Endothelial cell of umbilical vein (primary cell): ENCODE results near the gene PRRG1. TPM values are rescaled to one million over a fixed set of nuclear protein-coding genes. Genes with fewer than 3 reads are reported as not detected.

Experiments
- BruUV-seq: library from RNA; stranded (reverse); fragments of 400-500 nt; replicated peaks from 2 replicates; lab custom pipeline; 2021; lab: Mats Ljungman, UMichigan
- CTCF ChIA-PET: fragments of 300-600, 350-600 bp; sonication (Branson Sonifier 250); formaldehyde crosslinking; loops from one replicate; lab custom pipeline; 2021; ENCODE audit warnings: antibody characterized with exemption, inconsistent platforms; lab: Charles Lee
- POLR2A ChIA-PET: fragments of 300-600, 350-600 bp; sonication (Branson Sonifier 250); formaldehyde crosslinking; loops from one replicate; lab custom pipeline; 2021; ENCODE audit warnings: antibody characterized with exemption, inconsistent platforms; lab: Charles Lee
- DNase-seq: peaks from one replicate; pipeline ENCODE4 v3.0.0-alpha.2; 2011; ENCODE audit warnings: low read depth, low spot score
- FAIRE-seq: peaks from 2 replicates; lab custom pipeline; 2011; peaks lifted over from hg19 to GRCh38; lab: Jason Lieb, UNC
- H2AFZ ChIP-seq: 2 replicates; pipeline ENCODE4 v1.6.0; 2012; ENCODE audit warnings: low read depth, low read length, control low read depth, inconsistent platforms
- H3K27ac ChIP-seq: 2 replicates; pipeline ENCODE4 v1.5.1; 2011; ENCODE audit warnings: low read depth, mild to moderate bottlenecking, control low read depth, low read length, moderate library complexity; ENCODE audit not compliant: insufficient read depth
- H3K27me3 ChIP-seq, 2 experiments: 2 replicates each; pipeline versions ENCODE4 v1.6.0 to v1.6.1; 2011; ENCODE audit warnings: low read length in 2 of 2, mixed read lengths in 1 of 2; ENCODE audit not compliant: control insufficient read depth in 2 of 2, insufficient read depth in 2 of 2
- H3K36me3 ChIP-seq, 2 experiments: 2 replicates in 1 of 2; 3 replicates in 1 of 2; pipeline ENCODE4 v1.5.1; 2011; ENCODE audit warnings: low read length in 2 of 2, mild to moderate bottlenecking in 1 of 2, moderate library complexity in 1 of 2; ENCODE audit not compliant: control insufficient read depth in 2 of 2, insufficient read depth in 2 of 2; ENCODE audit errors: extremely low read depth in 1 of 2
- H3K4me1 ChIP-seq: 3 replicates; pipeline ENCODE4 v1.5.1; 2011; ENCODE audit warnings: mild to moderate bottlenecking, low read length; ENCODE audit not compliant: control insufficient read depth, insufficient read depth; ENCODE audit errors: extremely low read depth
- H3K4me2 ChIP-seq: 2 replicates; pipeline ENCODE4 v1.6.1; 2011; ENCODE audit warnings: low read length, control low read depth, mixed read lengths; ENCODE audit not compliant: insufficient read depth
- H3K4me3 ChIP-seq, 3 experiments: fragments of 200-600 bp in 1 of 3; sonication (generic), shearing (Covaris generic) in 1 of 3; replicated peaks in 1 of 3; 2 replicates each; pipeline ENCODE4 v1.5.1; 2011 to 2016; ENCODE audit warnings: control low read depth in 3 of 3, low read length in 3 of 3, mild to moderate bottlenecking in 2 of 3, inconsistent platforms in 1 of 3, low read depth in 1 of 3, moderate library complexity in 1 of 3; ENCODE audit not compliant: insufficient read depth in 1 of 3
- H3K79me2 ChIP-seq: 2 replicates; pipeline ENCODE4 v1.6.0; 2012; ENCODE audit warnings: low read length, inconsistent platforms; ENCODE audit not compliant: control insufficient read depth, insufficient read depth
- H3K9ac ChIP-seq: replicated peaks from 2 replicates; pipeline ENCODE3; 2011; ENCODE audit warnings: low read length, control low read depth; ENCODE audit not compliant: insufficient read depth; ENCODE audit errors: extremely low read depth
- H3K9me1 ChIP-seq: replicated peaks from 3 replicates; pipeline ENCODE4 v1.6.0; 2011; ENCODE audit warnings: mild to moderate bottlenecking, low read length; ENCODE audit not compliant: control insufficient read depth, insufficient read depth; ENCODE audit errors: extremely low read depth
- H3K9me3 ChIP-seq: replicated peaks from 2 replicates; pipeline ENCODE4 v1.5.1; 2012; ENCODE audit warnings: low read length, inconsistent platforms; ENCODE audit not compliant: control insufficient read depth, insufficient read depth
- H4K20me1 ChIP-seq: replicated peaks from 2 replicates; pipeline ENCODE3; 2011; ENCODE audit warnings: mild to moderate bottlenecking, low read length; ENCODE audit not compliant: control insufficient read depth, insufficient read depth; ENCODE audit errors: extremely low read depth
- CTCF ChIP-seq, 2 donors: IDR thresholded peaks; 1 replicate in 1 of 2; 2 replicates in 1 of 2; pipeline ENCODE4 v1.5.1; 2011; ENCODE audit warnings: low read length in 2 of 2, mild to moderate bottlenecking in 2 of 2, moderate library complexity in 2 of 2, control low read depth in 1 of 2, inconsistent platforms in 1 of 2, low read depth in 1 of 2; ENCODE audit not compliant: insufficient read depth in 1 of 2; ENCODE audit errors: extremely low read depth in 1 of 2
- EZH2 ChIP-seq: IDR thresholded peaks from 2 replicates; pipeline ENCODE4 v1.6.1; 2012; ENCODE audit warnings: borderline replicate concordance, low read depth, mild to moderate bottlenecking, moderate library complexity, low read length, inconsistent platforms; ENCODE audit not compliant: severe bottlenecking
- FOS ChIP-seq: IDR thresholded peaks from 2 replicates; pipeline ENCODE4 v1.6.1; 2011; ENCODE audit warnings: mild to moderate bottlenecking, low read length, moderate library complexity, borderline replicate concordance; ENCODE audit not compliant: insufficient read depth
- GATA2 ChIP-seq: IDR thresholded peaks from 2 replicates; pipeline ENCODE4 v1.7.0; 2011; ENCODE audit warnings: low read depth, mild to moderate bottlenecking, moderate library complexity, mixed read lengths, low read length; ENCODE audit not compliant: insufficient read length, insufficient read depth
- JUN ChIP-seq: IDR thresholded peaks from 2 replicates; pipeline ENCODE4 v1.6.1; 2011; ENCODE audit warnings: borderline replicate concordance, low read depth; ENCODE audit not compliant: insufficient read length, insufficient read depth
- MAX ChIP-seq: IDR thresholded peaks from 2 replicates; pipeline ENCODE4 v1.6.1; 2011; ENCODE audit not compliant: insufficient read depth, insufficient read length
- MYC ChIP-seq: IDR thresholded peaks from one replicate; pipeline ENCODE4 v1.6.1; 2011; ENCODE audit warnings: mild to moderate bottlenecking, low read depth, low read length
- POLR2A ChIP-seq: IDR thresholded peaks from 2 replicates; pipeline ENCODE4 v1.6.1; 2012; ENCODE audit warnings: low read depth, mild to moderate bottlenecking, control low read depth, low read length
- POLR2AphosphoS5 ChIP-seq: IDR thresholded peaks from 2 replicates; pipeline ENCODE4 v1.6.1; 2012; ENCODE audit warnings: low read depth, mild to moderate bottlenecking, control low read depth, low read length, moderate library complexity; ENCODE audit not compliant: insufficient read depth
- dilution Hi-C: fragments of 300-500 bp; cut with MboI; formaldehyde crosslinking; loops from one replicate; pipeline ENCODE4 v1.15.0; 2019; ENCODE audit warnings: low sequenced_read_pairs; ENCODE audit not compliant: extremely low pct_ligation_motif_present
- intact Hi-C: fragments of 100-400 bp; cut with micrococcal nuclease; formaldehyde crosslinking; loops from one replicate; pipeline ENCODE4 v1.10.0; 2022
- polyA plus RNA-seq, 4 experiments: library from polyadenylated mRNA; depleted of rRNA in 3 of 4; stranded (reverse) in 3 of 4; unstranded in 1 of 4; fragments of >200 nt; gene quantifications; 2 replicates each; pipeline versions ENCODE4 v1.2.1 to v1.2.3, GENCODE V29; 2011 to 2012; ENCODE audit warnings: missing spikeins in 1 of 4
- total RNA-seq: library from RNA; stranded (reverse); gene quantifications from 2 replicates; pipeline ENCODE4 v1.2.3, GENCODE V29; 2021

The PRRG1 gene
- total and polyA plus RNA-seq, 2 donors (not counting 3 experiments of a cell fraction or from before 2014, with no cell fraction given), result 37.6 to 46.3 TPM

- no peaks in the 10 kb centered on the region for H3K36me3 ChIP-seq
- dilution Hi-C loops (no loop called here), intact Hi-C loops (no loop called here)
- H3K4me1 ChIP-seq, result peaks cover 3% of the 10 kb centered on the region
- CTCF ChIA-PET, result no interaction called here
- no peaks in the 10 kb centered on the region for H3K9me3 ChIP-seq
- TF ChIP-seq MYC (no peak), MAX (no peak), FOS (no peak), POLR2AphosphoS5 (no peak), POLR2A (no peak), JUN (no peak), CTCF (IDR thresholded peaks at IDR 0.05; ENCODE audit: extremely low read depth in 1 of 2, insufficient read depth in 1 of 2, low read depth in 1 of 2, low read length in 2 of 2) (no peak), EZH2 (no peak), GATA2 (no peak)
- no peak overlapping the region for H3K4me3 ChIP-seq
- H3K9me1 ChIP-seq, result no peaks in the 10 kb centered on the region
- peak; percentile 60 for DNase-seq
- peaks cover 3% of the 10 kb centered on the region for H4K20me1 ChIP-seq
- H3K27me3 ChIP-seq, result no peaks in the 10 kb centered on the region
- peaks cover 28% of the 10 kb centered on the region for H3K79me2 ChIP-seq
- H2AFZ ChIP-seq, result no peak overlapping the region
- no peak overlapping the region for H3K4me2 ChIP-seq
- peak; percentile 43 for FAIRE-seq
- H3K9ac ChIP-seq, result no peak overlapping the region
- BruUV-seq, result no TSS peak
- POLR2A ChIA-PET, result interaction anchor here (0.8 kb wide), 1 partner anchor 19 kb away, joined by 3 read pairs; the partner anchor contains the start of gene PRRG1
- no peak overlapping the region for H3K27ac ChIP-seq
Measured at GRCh38 chrX:37367946-37368345, 18.8 kb downstream of the PRRG1 start.
